NCI-H526 treated with DMSO at 0.1 percent for 48 hours (cell line): ENCODE results near the gene PHOX2A.
"Not testable (repeated sequence)": the region's sequence is repeated elsewhere in the genome, so short reads cannot be mapped to it uniquely, and the experiment has no call there.

Source experiments
- DNase-seq: peaks from one replicate; lab custom pipeline; 2025; lab: John Stamatoyannopoulos, UW

PHOX2A gene

DNA sequence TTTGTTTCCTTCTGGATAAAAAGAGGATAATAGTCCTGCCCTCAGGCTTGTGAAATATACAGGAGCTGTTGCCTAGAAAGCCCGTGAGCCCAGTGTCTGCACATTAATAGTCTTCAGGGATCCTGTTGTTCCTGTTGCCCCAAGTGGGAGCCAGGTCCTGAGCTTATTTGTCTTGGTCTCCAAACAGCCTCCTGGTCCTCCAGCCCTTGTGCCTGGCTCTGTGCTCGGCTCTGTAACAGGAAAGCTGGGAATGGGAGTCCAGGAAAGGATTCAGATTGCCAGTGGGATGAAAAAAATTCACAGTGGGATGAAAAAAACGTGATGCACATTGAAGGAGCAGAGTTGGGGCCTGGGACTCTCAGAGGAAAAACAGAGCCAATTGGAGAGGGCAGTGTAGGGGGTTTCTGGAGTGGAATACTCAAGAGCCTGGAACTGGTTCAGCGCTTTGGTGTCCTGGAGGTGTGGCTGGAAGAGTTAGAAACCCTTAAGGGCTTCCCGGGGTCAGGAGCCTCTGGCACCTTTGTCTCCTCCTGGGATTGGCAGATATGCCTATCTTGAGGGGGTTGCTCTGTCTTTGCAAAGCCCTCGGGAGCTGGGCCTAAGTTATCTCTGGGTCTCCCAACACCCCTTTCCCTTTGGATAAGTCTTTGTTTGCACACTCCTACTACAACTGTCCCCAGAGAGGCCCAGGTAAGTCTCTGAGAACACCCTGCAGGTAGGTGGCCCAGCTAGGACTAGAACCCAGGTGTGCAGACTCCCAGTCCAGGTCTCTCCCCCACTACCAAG lies 21.7 kb downstream of the PHOX2A start:
- no peak for DNase-seq

DNA sequence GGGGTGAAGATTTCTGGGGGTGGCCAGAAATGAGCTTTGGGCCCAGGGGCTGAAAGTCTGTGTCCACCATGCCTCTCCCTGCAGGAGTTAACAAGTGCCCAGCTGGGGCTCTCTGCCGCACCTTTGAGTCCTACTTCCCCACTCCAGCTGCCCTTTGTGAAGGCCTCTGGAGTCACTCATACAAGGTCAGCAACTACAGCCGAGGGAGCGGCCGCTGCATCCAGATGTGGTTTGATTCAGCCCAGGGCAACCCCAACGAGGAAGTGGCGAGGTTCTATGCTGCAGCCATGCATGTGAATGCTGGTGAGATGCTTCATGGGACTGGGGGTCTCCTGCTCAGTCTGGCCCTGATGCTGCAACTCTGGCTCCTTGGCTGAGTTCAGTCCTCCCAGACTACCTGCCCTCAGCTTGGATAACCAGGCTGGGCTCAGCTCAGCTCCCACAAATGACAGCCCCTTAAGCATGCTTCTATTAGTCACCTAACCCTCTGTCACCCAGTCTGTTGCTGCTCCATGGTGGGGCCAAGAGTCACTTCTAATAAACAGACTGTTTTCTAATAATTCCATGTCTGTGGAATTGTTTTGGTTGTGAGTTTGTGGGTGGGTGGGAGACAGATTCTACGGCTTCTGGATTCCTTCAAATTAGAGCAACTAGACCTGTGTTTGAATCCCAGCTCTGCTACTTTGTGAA lies 22.4 kb downstream of the PHOX2A start:
- DNase-seq, result no peak

DNA sequence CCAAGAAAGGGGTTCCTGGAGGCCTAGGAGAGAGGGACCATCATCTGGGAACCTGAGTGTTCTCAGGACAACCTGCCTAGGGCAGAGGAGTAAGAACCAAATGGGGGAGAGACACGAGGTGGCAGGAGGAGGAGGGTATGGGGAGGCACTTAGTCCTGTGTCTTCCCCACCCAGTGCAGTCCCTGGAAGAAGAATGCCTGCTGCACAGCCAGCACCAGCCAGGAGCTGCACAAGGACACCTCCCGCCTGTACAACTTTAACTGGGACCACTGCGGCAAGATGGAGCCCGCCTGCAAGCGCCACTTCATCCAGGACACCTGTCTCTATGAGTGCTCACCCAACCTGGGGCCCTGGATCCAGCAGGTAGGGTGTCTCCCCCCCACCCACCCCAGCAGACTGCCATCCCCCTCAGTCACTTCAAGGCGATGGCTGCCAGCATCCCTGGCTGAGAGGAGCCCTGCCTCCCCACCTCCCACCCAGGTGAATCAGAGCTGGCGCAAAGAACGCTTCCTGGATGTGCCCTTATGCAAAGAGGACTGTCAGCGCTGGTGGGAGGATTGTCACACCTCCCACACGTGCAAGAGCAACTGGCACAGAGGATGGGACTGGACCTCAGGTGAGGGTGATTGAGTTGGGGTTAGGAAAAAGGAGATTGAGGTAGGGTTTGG lies 23.1 kb downstream of the PHOX2A start:
- no peak for DNase-seq

DNA sequence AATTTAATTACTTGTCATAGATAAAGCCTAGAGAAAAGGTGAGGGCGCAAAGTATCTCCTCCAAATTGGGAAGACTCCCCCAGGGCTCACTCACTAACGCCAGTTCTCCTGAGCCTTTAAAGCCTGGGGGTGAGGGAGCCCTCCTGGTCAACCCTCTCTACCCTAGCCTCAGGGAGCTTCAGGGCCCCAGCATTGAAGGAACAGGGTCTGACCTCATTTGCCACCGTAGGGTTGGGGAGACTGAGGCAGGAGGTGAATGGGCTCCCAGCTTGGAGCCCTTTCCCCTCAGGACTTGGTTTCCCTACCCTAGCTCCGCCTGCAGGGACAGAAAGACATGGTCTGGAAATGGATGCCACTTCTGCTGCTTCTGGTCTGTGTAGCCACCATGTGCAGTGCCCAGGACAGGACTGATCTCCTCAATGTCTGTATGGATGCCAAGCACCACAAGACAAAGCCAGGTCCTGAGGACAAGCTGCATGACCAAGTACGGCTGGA lies 25.7 kb downstream of the PHOX2A start:
- no peak for DNase-seq

- DNase-seq, result no peak
Measured at GRCh38 chr11:72217841-72218240, 26.1 kb downstream of the PHOX2A start.

GRCh38 chr11:72216638-72217037 lies 27.3 kb downstream of the PHOX2A start, which contains the start of gene FOLR2:
Gene FOLR2, plus strand, starts transcription at chr11:72216794. Its CDS starts 1,791 bp downstream, at chr11:72218585.
- DNase-seq, result no peak

DNA sequence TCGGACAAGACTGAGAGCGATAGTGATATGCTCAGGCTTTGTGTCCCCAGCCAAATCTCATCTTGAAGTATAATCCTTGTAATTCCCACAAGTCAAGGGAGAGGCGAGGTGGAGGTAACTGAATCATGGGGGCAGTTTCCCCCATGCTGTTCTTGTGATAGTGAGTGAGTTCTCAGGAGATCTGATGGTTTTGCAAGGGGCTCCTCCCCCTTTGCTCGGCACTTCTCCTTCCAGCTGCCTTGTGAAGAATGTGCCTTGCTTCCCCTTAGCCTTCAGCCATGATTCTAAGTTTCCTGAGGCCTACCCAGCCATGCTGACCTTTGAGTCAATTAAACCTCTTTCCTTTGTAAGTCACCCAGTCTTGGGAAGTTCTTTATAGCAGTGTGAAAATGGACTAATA lies 34.9 kb downstream of the PHOX2A start:
- no peak for DNase-seq

DNA sequence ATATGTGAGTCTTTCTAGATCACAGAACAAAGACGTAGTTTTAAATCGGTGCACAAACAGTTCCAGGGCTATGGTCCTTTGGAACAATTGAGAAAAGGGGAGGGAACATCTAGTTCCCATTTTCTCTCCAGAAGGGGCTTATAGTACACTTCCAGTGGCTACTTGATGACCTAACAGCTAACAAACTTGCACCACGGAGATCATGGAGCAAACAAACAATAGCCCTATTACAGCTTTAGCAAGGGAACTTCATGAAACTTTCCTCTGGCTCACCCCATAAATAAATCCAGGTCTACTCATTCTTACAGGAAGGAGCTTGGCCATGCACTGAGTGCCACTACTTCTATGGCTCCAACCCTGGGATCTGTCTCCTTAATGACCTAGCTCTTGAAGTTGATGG lies 35.7 kb downstream of the PHOX2A start:
- DNase-seq, result no peak

DNA sequence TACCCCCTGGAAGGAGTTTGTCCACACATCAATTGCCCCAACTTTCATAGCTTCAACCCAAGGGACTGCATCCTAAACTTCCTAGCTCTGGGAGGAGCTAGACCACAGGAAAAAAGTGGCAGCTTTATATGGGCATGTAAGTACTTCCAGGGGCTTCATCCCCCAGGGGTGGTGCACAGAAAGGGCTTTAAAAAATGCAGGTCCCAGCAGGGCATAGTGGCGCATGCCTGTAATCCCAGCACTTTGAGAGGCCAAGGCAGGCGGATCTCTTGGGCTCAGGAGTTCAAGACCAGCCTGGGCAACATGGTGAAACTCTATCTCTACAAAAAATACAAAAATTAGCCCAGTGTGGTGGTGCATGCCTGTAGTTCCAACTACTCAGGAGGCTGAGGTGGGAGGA lies 37.2 kb downstream of the PHOX2A start:
- not testable (repeated sequence) for DNase-seq

GRCh38 chr11:72204886-72205285 lies 39.1 kb downstream of the PHOX2A start:
- DNase-seq, result no peak

DNA sequence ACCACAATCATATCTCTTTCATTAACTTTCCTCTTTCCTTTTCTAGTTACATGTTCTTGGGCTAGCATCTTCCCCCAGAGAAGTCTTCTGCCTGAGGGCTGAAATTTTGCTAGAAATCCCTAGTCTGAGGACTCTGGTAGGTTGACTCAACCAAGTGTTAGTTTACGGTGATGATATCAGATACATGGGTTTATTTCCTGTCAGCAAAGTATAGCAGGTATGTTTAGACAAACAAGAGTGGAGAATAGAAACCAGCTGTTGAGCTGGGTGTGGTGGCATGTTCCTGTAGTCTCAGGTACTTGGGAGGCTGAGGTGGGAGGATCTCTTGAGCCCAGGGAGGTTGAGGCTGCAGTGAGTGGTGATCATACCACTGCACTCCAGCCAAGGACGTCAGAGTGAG lies 40.8 kb downstream of the PHOX2A start:
- DNase-seq, result no peak

DNA sequence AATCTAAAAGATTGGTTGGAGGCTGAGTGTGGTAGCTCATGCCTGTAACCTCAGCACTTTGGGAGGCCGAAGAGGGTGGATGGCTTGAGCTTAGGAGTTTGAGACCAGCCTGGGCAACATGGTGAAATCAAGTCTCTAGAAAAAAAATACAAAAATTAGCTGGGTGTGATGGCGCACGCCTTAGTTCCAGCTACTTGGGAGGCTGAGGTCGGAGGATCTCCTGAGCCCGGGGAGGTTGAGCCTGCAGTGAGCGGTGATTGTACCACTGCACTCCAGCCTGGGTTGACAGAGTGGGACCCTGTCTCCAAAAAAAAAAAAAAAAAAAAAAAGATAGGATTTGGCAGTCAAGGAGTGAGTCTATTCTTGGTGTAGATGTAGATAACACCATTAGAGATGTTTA lies 41.4 kb downstream of the PHOX2A start:
- no peak for DNase-seq

GRCh38 chr11:72201445-72201844 lies 42.5 kb downstream of the PHOX2A start:
- DNase-seq, result not testable (repeated sequence)

GRCh38 chr11:72195518-72196270 lies 48.3 kb downstream of the PHOX2A start:
- DNase-seq, result no peak

DNA sequence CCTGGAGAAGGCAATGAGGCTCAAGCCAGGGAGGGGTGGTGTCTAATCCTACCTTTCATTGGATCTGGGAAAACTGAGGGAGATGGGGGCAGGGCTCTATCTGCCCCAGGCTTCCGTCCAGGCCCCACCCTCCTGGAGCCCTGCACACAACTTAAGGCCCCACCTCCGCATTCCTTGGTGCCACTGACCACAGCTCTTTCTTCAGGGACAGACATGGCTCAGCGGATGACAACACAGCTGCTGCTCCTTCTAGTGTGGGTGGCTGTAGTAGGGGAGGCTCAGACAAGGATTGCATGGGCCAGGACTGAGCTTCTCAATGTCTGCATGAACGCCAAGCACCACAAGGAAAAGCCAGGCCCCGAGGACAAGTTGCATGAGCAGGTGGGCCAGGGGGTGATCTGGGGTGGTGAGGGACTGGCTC lies 52.0 kb downstream of the PHOX2A start, which contains the start of gene FOLR1:
Gene FOLR1, plus strand, starts transcription at position 180 of the 421 bp plus-strand sequence. Its CDS starts 34 bp downstream, at position 214.
- no peak for DNase-seq

- DNase-seq, result no peak
Measured at GRCh38 chr11:72190631-72191071, 53.3 kb downstream of the PHOX2A start.

DNA sequence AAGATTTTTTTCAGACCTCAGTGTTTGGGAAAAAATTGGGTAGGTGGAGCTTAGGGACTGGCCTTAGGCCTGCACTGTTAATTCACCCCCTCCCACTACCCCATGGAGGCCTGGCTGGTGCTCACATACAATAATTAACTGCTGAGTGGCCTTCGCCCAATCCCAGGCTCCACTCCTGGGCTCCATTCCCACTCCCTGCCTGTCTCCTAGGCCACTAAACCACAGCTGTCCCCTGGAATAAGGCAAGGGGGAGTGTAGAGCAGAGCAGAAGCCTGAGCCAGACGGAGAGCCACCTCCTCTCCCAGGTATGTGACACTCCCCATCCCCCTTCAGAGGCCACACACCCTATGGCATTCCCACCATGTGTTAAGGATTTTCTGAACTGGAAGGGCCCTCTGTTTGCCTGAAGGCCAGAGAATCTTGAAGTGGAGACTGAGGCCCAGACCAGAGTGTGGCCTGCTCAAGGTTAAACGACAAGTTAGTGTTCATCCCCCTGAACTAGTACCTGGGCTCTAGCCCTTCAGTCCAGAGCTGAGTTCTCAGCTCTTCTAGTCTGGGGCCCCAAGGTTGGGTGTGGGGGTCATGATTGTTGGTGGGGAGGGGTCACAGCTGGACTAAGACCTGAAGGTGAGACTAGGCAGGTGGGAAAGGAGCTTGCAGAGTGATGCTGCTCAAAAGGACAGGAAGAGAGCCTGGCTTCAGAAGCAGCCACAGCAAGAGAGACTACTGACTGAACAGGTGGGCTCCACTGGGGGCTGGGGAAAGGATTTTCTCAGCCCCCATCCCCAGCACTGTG lies 54.3 kb downstream of the PHOX2A start:
- DNase-seq, result no peak
